Effector CD4-positive, alpha-beta T cell (primary cell): Measurements from ENCODE around the gene HASPIN.

ENCODE experiments used
- DNase-seq: peaks from one replicate; pipeline ENCODE4 v3.0.0-alpha.2; 2020

The HASPIN gene

DNA sequence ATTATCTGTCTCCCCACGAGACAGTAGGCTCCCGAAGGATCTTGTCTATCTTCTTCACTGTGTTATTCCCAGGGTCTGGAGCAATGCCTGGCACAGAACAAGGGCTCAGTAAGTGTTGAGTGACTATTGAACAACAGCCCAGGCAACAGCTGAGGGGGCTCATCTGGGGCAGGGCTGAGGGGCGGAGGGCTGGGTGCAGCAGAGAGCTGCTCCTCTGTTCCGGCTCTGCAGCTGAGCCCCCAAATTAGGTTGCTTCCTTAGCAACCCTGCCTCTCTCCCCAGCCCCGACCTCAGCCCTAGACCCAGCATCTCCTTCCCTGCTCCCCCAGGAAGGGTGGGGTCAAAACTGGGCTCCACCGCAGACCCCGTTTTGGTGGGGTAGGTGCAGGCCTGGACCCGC is 45.1 kb downstream of the HASPIN start:
- DNase-seq: no peak

DNA sequence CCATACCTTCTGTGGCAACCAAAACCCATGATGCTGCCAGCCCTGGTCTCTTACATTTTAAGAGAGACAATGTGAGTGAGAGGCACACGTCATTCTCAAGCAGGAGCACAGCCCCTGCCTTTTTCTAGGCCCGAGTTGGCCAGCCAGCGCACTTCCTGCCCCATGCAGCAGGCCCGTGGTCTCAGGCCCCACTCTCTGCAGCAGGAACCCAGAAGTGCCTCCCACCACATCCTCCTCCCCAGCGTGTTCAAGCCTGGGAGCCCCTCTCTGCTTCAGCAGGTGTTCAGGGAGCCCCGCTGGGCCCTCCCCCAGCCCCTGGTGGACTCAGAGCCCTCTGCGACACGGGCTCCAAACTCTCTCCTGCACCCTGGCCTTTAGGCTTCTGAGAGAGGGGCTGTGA is 46.8 kb downstream of the HASPIN start:
- DNase-seq: no peak

DNA sequence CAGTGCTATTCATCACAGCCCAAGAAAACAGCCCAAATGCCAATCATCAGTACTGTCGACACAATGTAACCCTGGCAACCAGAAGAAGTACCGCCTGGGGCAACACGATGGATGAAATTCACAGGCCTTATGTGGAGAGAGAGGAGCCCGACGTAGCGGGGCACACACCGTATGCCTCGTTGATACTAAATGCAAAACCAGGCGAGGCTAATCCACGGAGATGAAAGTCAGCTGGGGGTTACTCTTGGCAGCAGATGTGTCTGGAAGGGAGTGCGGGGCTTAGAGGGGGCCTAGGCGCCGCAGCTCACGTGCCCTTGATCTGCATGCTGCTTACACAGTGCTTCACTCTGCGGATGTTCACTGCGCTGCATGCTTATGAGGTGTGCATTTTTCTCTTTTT is 47.4 kb downstream of the HASPIN start:
- no peak for DNase-seq

DNA sequence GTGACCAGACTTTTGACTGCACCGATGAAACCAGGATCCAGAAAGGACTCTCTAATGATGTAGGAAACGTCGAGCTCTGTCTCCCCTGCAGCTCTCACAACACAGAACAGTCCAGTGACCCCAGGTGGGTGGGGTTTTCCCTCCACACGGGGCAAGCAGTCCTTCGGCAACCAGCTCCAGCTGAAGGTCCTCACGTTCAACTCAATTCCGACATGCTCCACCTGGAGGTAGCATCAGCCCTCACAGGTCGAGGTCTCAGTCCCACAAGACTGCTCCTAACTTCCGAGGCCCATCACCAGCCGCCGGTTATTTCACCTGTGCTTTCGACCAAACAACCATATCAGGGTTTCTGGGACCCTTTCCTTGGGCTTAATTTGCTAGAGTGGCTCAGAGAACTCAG is 49.1 kb downstream of the HASPIN start:
- DNase-seq: no peak

DNA sequence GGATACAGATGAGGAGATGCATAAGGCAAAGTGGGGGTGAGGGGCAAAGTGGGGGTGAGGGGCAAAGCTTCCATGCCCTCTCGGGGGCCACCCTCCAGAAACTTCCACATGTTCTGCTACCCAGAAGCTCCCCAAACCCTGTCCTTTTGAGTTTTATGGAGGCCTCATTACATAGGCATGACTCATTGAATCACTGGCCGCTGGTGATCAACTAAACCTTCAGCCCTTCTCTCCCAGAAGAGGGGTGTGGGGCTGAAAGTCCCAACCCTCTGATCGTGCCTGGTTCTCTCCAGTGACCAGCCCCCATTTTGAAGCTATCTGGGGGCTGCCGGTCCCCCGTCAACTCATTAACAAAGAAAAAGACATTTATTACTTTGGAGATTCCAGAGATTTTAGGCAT is 49.8 kb downstream of the HASPIN start:
- no peak for DNase-seq

DNA sequence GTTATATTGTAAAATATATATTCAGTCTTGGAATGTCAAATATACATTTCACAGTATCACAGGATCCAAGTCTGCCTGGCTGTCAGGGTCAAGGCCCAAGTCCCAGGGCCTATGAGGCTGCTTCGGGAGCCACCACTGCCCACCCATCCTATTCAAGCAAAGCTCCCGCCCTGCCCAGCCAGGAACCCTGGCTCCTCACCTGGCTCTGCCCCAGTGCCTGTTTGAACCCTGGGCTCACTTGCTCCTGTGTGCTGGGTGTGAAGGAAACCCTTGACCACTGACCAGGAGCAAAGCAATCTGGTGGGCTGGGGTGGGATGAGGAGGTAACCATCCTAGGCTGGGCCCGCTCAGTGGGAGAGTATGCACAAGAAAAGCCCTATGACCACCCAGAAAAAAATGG is 50.3 kb downstream of the HASPIN start:
- DNase-seq: no peak
